ENCODE data around the gene ZNF385A. TPM values are rescaled to one million over a fixed set of nuclear protein-coding genes. Genes with fewer than 3 reads are reported as not detected.

The ZNF385A gene
- total RNA-seq, 4 donors from 2014 or later: 24.2 to 38.9 (median 29.3) TPM

- Histone ChIP-seq H3K9me3 (no peaks in the 10 kb centered on the region), H3K27ac (no peak overlapping the region), H3K4me1 (peaks cover 0 to 45% of the 10 kb centered on the region in 2 donors), H3K36me3 (peaks cover 15 to 35% of the 10 kb centered on the region in 2 donors), H3K4me3 (replicated peaks in 1 of 3) (no peak overlapping the region), H3K27me3 (no peaks in the 10 kb centered on the region)
- DNase-seq: no peak
- 94 to 100% methylated on average over 3 to 8 of the region's 8 CpGs for WGBS, 2 donors
- intact Hi-C loops (cut with DNase I): no loop called here
- TF ChIP-seq CTCF (IDR thresholded peaks at IDR 0.05): no peak
- no peak for TF ChIP-seq POLR2A (IDR thresholded peaks at IDR 0.05)
These were observed 24.7 kb upstream of the ZNF385A start for GRCh38 chr12:54409267-54409666.

GRCh38 chr12:54407183-54407905, 22.8 kb upstream of the ZNF385A start:
- H3K27ac ChIP-seq: peak overlapping the region in 2 of 3 donors; percentile 34 to 35
- H3K36me3 ChIP-seq: peaks cover 33 to 54% of the 10 kb centered on the region in 2 donors
- intact Hi-C loops (cut with DNase I): no loop called here
- TF ChIP-seq CTCF (IDR thresholded peaks at IDR 0.05) (no peak), POLR2A (IDR thresholded peaks at IDR 0.05) (no peak)
- H3K4me3 ChIP-seq (replicated peaks in 1 of 3): no peak overlapping the region
- no peaks in the 10 kb centered on the region for H3K9me3 ChIP-seq
- H3K27me3 ChIP-seq: no peaks in the 10 kb centered on the region
- 42 to 44% methylated on average over 5 of the region's 5 CpGs for WGBS, 2 donors
- no peak for DNase-seq
- H3K4me1 ChIP-seq: peaks cover 0 to 26% of the 10 kb centered on the region in 2 donors

GRCh38 chr12:54405573-54405972, 21.0 kb upstream of the ZNF385A start:
- H3K9me3 ChIP-seq: no peaks in the 10 kb centered on the region
- TF ChIP-seq POLR2A (IDR thresholded peaks at IDR 0.05) (no peak), CTCF (IDR thresholded peaks at IDR 0.05) (no peak)
- H3K36me3 ChIP-seq: peaks cover 49 to 72% of the 10 kb centered on the region in 2 donors
- intact Hi-C loops (cut with DNase I): no loop called here
- DNase-seq: no peak
- WGBS, 2 donors: 92 to 99% methylated on average over 7 of the region's 7 CpGs
- H3K4me1 ChIP-seq: peaks cover 0 to 17% of the 10 kb centered on the region in 2 donors
- H3K27ac ChIP-seq: no peak overlapping the region
- no peak overlapping the region for H3K4me3 ChIP-seq (replicated peaks in 1 of 3)
- no peaks in the 10 kb centered on the region for H3K27me3 ChIP-seq

- whole genome bisulfite sequencing, 2 donors: 82% methylated on average over 6 to 7 of the region's 10 CpGs
- Histone ChIP-seq H3K27ac (no peak overlapping the region), H3K4me1 (peaks cover 0 to 17% of the 10 kb centered on the region in 2 donors), H3K36me3 (peaks cover 54 to 76% of the 10 kb centered on the region in 2 donors), H3K4me3 (replicated peaks in 1 of 3) (no peak overlapping the region), H3K27me3 (no peaks in the 10 kb centered on the region), H3K9me3 (no peaks in the 10 kb centered on the region)
- DNase-seq: no peak
- intact Hi-C loops (cut with DNase I): no loop called here
- no peak for TF ChIP-seq POLR2A (IDR thresholded peaks at IDR 0.05)
- no peak for TF ChIP-seq CTCF (IDR thresholded peaks at IDR 0.05)
These were observed 20.6 kb upstream of the ZNF385A start for GRCh38 chr12:54405106-54405505.

Data from thyroid gland (tissue), 4 donors.